T-cell (primary cell): Measurements from ENCODE around the gene MAP4K4. TPM values are rescaled to one million over a fixed set of nuclear protein-coding genes. Genes with fewer than 3 reads are reported as not detected.
"Not testable (repeated sequence)": the region's sequence is repeated elsewhere in the genome, so short reads cannot be mapped to it uniquely, and the experiment has no call there.

Experiments used
- ATAC-seq, 4 experiments: fragments of 200-7000 bp in 3 of 4; fragments of 150-1000 bp in 1 of 4; cut with Tn5 transposase; replicated peaks in 1 of 4; 1 replicate in 3 of 4; 2 replicates in 1 of 4; pipeline ENCODE4 v1.10.0; 2021; ENCODE audit warnings: moderate library complexity in 3 of 4, mild to moderate bottlenecking in 2 of 4, moderate number of reproducible peaks in 1 of 4
- CTCF ChIA-PET, 2 donors: fragments of 300-600 bp; sonication (Branson Sonifier 250); formaldehyde crosslinking; loops; one replicate each; lab custom pipeline; 2022; ENCODE audit warnings: antibody characterized with exemption in 2 of 2; lab: Charles Lee
- POLR2A ChIA-PET, 2 donors: fragments of 300-600 bp; sonication (Branson Sonifier 250); formaldehyde crosslinking; loops; one replicate each; lab custom pipeline; 2022; ENCODE audit warnings: antibody characterized with exemption in 2 of 2; lab: Charles Lee
- DNase-seq, 35 experiments: peaks; one replicate each; pipeline versions ENCODE4 v3.0.0 to v3.0.0-alpha.2; 2013 to 2023
- H3K27ac ChIP-seq: one replicate; pipeline ENCODE4 v1.5.1; 2013; ENCODE audit warnings: low read length
- H3K27me3 ChIP-seq, 2 experiments: replicated peaks in 1 of 2; 1 replicate in 1 of 2; 2 replicates in 1 of 2; pipeline versions ENCODE4 v1.6.1 to v1.7.0; 2013; ENCODE audit warnings: low read length in 1 of 2, mixed read lengths in 1 of 2; ENCODE audit not compliant: control insufficient read depth in 2 of 2, insufficient read depth in 2 of 2; ENCODE audit errors: extremely low read depth in 1 of 2
- H3K36me3 ChIP-seq, 2 donors: 1 replicate in 1 of 2; 2 replicates in 1 of 2; pipeline versions ENCODE4 v1.6.1 to v1.7.0; 2013; ENCODE audit warnings: low read length in 1 of 2; ENCODE audit not compliant: control insufficient read depth in 2 of 2, insufficient read depth in 1 of 2; ENCODE audit errors: extremely low read depth in 1 of 2
- H3K4me1 ChIP-seq, 2 experiments: 1 replicate in 1 of 2; 2 replicates in 1 of 2; pipeline versions ENCODE4 v1.6.1 to v1.7.0; 2013; ENCODE audit warnings: low read length in 2 of 2, mixed read lengths in 1 of 2; ENCODE audit not compliant: insufficient read depth in 2 of 2, control insufficient read depth in 1 of 2; ENCODE audit errors: extremely low read depth in 1 of 2
- H3K4me3 ChIP-seq, 2 donors: 1 replicate in 1 of 2; 2 replicates in 1 of 2; pipeline versions ENCODE4 v1.5.1 to v1.7.0; 2013; ENCODE audit warnings: mild to moderate bottlenecking in 2 of 2, low read length in 1 of 2, moderate library complexity in 1 of 2; ENCODE audit not compliant: control insufficient read depth in 1 of 2; ENCODE audit errors: extremely low read depth in 1 of 2
- H3K9me3 ChIP-seq: 2 replicates; pipeline ENCODE4 v1.7.0; 2013
- H3K27ac Mint-ChIP-seq, 2 donors: one replicate each; pipeline ENCODE4 v1.8.0; 2020 to 2021; ENCODE audit warnings: mild to moderate bottlenecking in 2 of 2, mixed read lengths in 2 of 2
- H3K27me3 Mint-ChIP-seq, 2 donors: one replicate each; pipeline ENCODE4 v1.8.0; 2021 to 2022; ENCODE audit warnings: mixed read lengths in 2 of 2
- H3K36me3 Mint-ChIP-seq: one replicate; pipeline ENCODE4 v1.8.0; 2021; ENCODE audit warnings: mixed read lengths
- H3K4me1 Mint-ChIP-seq, 3 donors: one replicate each; pipeline ENCODE4 v1.8.0; 2020 to 2022; ENCODE audit warnings: mixed read lengths in 3 of 3, mild to moderate bottlenecking in 1 of 3
- H3K4me3 Mint-ChIP-seq, 3 donors: one replicate each; pipeline ENCODE4 v1.8.0; 2020 to 2022; ENCODE audit warnings: mild to moderate bottlenecking in 3 of 3, mixed read lengths in 3 of 3, moderate library complexity in 3 of 3
- H3K9me3 Mint-ChIP-seq, 3 donors: one replicate each; pipeline ENCODE4 v1.8.0; 2020 to 2022; ENCODE audit warnings: mixed read lengths in 3 of 3
- WGBS: methylation state at CpG from one replicate; pipeline ENCODE4 v1.1.5; 2013; ENCODE audit warnings: missing lambda C conversion rate; ENCODE audit not compliant: insufficient coverage; 5-methylcytosine and 5-hydroxymethylcytosine counted together
- total RNA-seq, 35 experiments: library from RNA in 6 of 35; stranded (reverse) in 6 of 35; fragments of 120-200 nt in 1 of 35; gene quantifications; one replicate each; pipeline versions ENCODE4 v1.2.1 to v1.2.4 and lab custom pipeline; 2013 to 2026

Gene MAP4K4
- total RNA-seq, 5 donors from 2014 or later (not counting 1 experiment from before 2014, with no cell fraction given): 84.2 to 148 (median 93.2) TPM

DNA sequence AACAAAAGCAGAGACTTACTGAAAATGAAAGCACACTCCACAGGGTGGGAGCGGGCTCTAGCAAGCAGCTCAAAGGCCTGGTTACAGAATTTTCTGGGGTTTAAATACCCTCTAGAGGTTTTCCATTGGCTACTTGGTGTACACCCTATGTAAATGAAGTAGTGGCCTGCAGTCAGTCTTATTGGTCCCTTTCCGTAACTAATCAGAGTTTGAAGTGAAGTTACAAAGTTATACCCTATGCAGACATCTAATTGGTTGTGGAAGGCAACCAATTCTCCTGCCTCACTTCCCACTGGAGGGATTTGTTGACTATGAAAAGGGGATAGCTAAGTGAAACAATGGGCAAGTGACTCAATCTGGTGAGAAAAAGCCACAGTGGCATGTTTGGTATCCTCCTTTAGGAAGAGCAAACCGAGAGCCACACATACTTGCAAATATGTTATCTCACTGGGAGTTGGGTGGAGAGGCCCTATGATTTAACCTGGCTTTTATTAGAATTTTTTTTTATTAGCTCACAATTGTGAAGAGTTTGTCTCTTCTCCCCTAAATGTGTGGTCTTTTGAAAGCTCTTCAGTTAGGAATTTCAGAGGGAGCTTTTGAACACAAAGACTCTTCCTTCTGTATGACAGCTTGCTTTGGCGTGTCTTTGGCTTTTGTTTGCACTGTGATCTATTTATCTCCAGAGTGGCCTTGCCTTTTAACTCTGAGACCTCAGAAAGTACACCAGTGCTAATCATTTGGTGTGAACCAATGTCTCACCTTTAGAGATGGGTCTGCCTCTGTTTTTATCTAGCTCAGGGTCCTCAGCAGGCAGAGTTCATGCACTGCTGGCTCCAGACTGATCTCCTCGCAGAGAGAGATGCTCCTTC, 69.6 kb downstream of the MAP4K4 start:
- no peak for DNase-seq
- H3K9me3 ChIP-seq: no peaks in the 10 kb centered on the region
- H3K27me3 ChIP-seq: no peaks in the 10 kb centered on the region
- H3K36me3 Mint-ChIP-seq: no peaks in the 10 kb centered on the region
- ChIA-PET CTCF (interaction anchor here in 1 of 2 donors (0.7 to 1.3 kb wide), 7 partner anchors 15 to 405 kb away, joined by 3 to 4 read pairs (median 3); no protein-coding TSS in a partner anchor), POLR2A (interaction anchor here in 1 of 2 donors (0.7 kb wide), 2 partner anchors 15 to 474 kb away, joined by 4 read pairs; no protein-coding TSS in a partner anchor)
- peaks cover 91 to 94% (median 92%) of the 10 kb centered on the region in 3 donors for H3K4me1 Mint-ChIP-seq
- ATAC-seq: no peak
- peak overlapping the region in 2 of 3 donors; percentile 17 to 44 for H3K4me3 Mint-ChIP-seq
- H3K36me3 ChIP-seq: no peaks in the 10 kb centered on the region
- 100% methylated on average over 1 of the region's 5 CpGs for WGBS
- H3K27ac Mint-ChIP-seq: peak overlapping the region; percentile 81 to 85
- no peaks in the 10 kb centered on the region for H3K9me3 Mint-ChIP-seq
- peaks cover 42 to 43% of the 10 kb centered on the region in 2 experiments for H3K4me1 ChIP-seq
- H3K27me3 Mint-ChIP-seq: no peaks in the 10 kb centered on the region
- no peak overlapping the region for H3K4me3 ChIP-seq
- H3K27ac ChIP-seq: no peak overlapping the region

DNA sequence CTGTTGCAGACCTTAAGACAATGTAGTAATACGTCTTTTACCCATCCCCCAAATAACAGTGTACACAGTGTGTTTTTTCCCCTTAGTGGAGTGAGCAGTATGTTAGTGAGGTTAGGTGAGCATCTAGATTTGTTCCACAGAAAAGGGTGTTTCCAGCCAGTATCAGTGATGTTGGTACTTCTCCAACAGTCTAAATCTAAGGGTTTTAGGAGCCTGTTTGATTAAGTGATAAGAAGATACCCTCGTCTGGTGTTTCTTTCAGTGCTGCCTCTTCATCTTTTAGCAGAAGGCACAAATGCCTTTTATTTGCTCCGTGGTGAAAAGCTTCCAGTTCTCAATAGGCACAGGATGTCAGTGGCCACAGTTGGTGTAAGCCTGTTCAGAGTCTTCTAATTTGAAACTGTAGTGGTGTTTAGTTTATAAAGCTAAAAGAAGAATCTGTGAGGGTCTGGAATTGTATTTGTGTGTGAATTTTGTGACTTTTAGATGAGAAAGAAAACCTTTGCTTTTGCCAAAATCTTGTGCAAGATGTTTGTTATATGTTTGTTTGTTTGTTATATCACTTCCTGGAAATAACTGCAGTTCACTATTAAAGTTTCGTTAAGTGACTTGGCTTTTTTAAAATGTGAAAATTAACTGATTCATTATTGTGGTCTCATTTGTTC, 71.2 kb downstream of the MAP4K4 start:
- Histone ChIP-seq H3K36me3 (no peaks in the 10 kb centered on the region), H3K9me3 (no peaks in the 10 kb centered on the region), H3K4me3 (no peak overlapping the region), H3K27ac (peak overlapping the region; percentile 20), H3K4me1 (peaks cover 42 to 54% of the 10 kb centered on the region in 2 experiments), H3K27me3 (no peaks in the 10 kb centered on the region)
- ATAC-seq (peak; percentile 54 to 83 (median 68)), DNase-seq (peak in 13 of 35 experiments; percentile 3 to 45 (median 11))
- Mint-ChIP-seq H3K27ac (peak overlapping the region; percentile 53 to 75), H3K36me3 (no peaks in the 10 kb centered on the region), H3K9me3 (no peaks in the 10 kb centered on the region), H3K4me1 (peaks cover 92 to 93% (median 92%) of the 10 kb centered on the region in 3 donors), H3K27me3 (no peaks in the 10 kb centered on the region), H3K4me3 (peak overlapping the region in 2 of 3 donors; percentile 4 to 46)
- WGBS: 33% methylated on average over 3 of the region's 4 CpGs
- ChIA-PET POLR2A (no interaction called here), CTCF (interaction anchor here in 1 of 2 donors (0.7 to 1.4 kb wide), 3 partner anchors 9 to 420 kb away, joined by 3 to 4 read pairs (median 3); no protein-coding TSS in a partner anchor)

DNA sequence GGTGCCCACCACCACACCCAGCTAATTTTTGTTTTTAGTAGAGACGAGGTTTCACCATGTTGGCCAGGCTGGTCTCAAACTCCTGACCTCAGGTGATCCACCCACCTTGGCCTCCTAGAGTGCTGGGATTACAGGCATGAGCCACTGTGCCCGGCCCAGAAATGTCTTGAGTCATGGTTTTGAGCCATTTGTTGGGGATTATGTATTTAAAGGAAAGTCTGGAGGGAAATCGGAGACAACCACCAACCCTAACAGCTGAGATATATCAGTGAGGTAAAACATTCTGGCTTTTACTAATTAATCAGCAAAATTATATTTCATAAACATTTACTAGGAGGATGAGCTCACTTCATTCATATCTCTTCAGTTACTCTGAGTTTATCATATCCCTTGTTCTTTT, 72.2 kb downstream of the MAP4K4 start:
- peaks cover 44 to 65% of the 10 kb centered on the region in 2 experiments for H3K4me1 ChIP-seq

DNA sequence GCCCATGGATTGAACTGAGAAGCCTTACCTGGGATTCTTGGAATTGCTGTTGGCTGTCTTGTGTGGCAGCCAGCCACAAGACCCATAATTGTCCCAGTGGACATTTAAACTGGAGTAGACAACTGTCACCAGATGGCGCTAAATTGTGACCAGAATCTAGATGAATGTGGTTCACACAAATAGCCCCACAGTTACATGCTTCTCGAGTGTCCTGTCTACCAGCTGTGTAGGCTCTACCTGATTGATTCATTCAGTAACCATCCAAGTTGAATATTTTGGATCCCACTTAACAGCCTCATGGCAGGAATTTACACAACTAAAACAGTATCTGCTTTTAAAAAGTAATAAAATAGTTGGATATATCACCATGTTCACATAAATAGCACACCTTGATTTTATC, 73.2 kb downstream of the MAP4K4 start:
- H3K36me3 ChIP-seq: no peaks in the 10 kb centered on the region
- POLR2A ChIA-PET: interaction anchor here in 1 of 2 donors (0.5 to 0.7 kb wide), 2 partner anchors 18 to 382 kb away, joined by 5 read pairs; no protein-coding TSS in a partner anchor
- ATAC-seq: no peak
- Mint-ChIP-seq H3K27me3 (no peaks in the 10 kb centered on the region), H3K4me1 (peaks cover 92 to 94% (median 92%) of the 10 kb centered on the region in 3 donors), H3K9me3 (no peaks in the 10 kb centered on the region), H3K27ac (peak overlapping the region; percentile 9 to 31), H3K4me3 (peak overlapping the region in 1 of 3 donors; percentile 51), H3K36me3 (no peaks in the 10 kb centered on the region)
- H3K27ac ChIP-seq: no peak overlapping the region
- H3K4me1 ChIP-seq: peaks cover 54 to 70% of the 10 kb centered on the region in 2 experiments
- DNase-seq: peak in 1 of 35 experiments; percentile 42
- WGBS: no CpG with 5 or more reads among the region's 2 CpGs
- no peaks in the 10 kb centered on the region for H3K9me3 ChIP-seq
- no peaks in the 10 kb centered on the region for H3K27me3 ChIP-seq
- H3K4me3 ChIP-seq: no peak overlapping the region
- CTCF ChIA-PET: interaction anchor here in 1 of 2 donors (0.6 to 2.1 kb wide), 3 partner anchors 9 to 52 kb away, joined by 3 to 6 read pairs (median 4); no protein-coding TSS in a partner anchor

More for the DNA sequence above, 72.2 kb downstream of the MAP4K4 start:
- H3K4me3 ChIP-seq, H3K27me3 ChIP-seq, H3K36me3 Mint-ChIP-seq, H3K9me3 ChIP-seq, DNase-seq, H3K27ac Mint-ChIP-seq, POLR2A ChIA-PET, H3K9me3 Mint-ChIP-seq, H3K36me3 ChIP-seq, H3K27ac ChIP-seq, ATAC-seq, H3K27me3 Mint-ChIP-seq: not testable (repeated sequence)
- CTCF ChIA-PET: interaction anchor here (0.5 to 2.1 kb wide), 9 partner anchors 10 to 745 kb away, joined by 3 to 8 read pairs (median 4); no protein-coding TSS in a partner anchor
- WGBS: no CpG with 5 or more reads among the region's 3 CpGs
- peak overlapping the region in 1 of 3 donors; percentile 46 for H3K4me3 Mint-ChIP-seq
- H3K4me1 Mint-ChIP-seq: peaks cover 92 to 93% (median 92%) of the 10 kb centered on the region in 3 donors

DNA sequence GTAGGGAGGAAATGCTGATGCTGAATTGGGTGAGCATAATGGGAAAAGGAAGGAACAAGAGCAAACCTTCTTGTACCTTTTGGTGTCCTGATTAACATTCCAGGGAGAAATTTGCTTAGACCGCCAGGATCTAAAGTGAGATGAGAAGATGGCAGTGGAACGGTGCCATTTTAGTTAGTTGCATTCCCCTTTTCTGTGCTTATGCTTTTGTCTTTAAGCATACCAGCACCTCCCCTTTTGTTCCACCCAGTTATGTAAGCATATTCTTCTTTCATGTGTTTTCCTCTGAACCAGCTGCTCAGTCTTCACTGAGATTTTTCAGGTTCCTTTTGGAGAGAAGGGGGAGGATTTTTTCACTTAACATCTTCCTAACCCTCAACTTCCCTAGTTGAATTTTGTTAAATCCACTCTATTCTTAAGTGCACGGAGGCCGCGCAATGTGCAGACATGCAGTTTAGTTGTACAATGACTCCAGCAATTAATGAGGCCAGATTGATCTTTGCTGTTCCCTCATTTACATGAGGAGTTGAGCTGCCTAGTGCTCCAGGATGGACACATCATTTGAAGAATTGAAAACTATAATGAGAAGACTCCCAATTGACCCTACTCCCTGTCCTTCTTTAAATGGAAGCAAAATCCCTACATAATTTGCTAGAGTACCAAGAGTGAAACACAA, 73.9 kb downstream of the MAP4K4 start:
- Histone ChIP-seq H3K27me3 (no peaks in the 10 kb centered on the region), H3K9me3 (no peaks in the 10 kb centered on the region), H3K27ac (no peak overlapping the region), H3K4me1 (peaks cover 52 to 66% of the 10 kb centered on the region in 2 experiments), H3K4me3 (no peak overlapping the region), H3K36me3 (no peaks in the 10 kb centered on the region)
- H3K4me3 Mint-ChIP-seq: peak overlapping the region in 1 of 3 donors; percentile 51
- H3K27me3 Mint-ChIP-seq: no peaks in the 10 kb centered on the region
- ChIA-PET POLR2A (interaction anchor here in 1 of 2 donors (0.5 kb wide), 1 partner anchor 18 kb away, joined by 5 read pairs; no protein-coding TSS in a partner anchor), CTCF (interaction anchor here (0.6 to 2.1 kb wide), 2 partner anchors 9 to 110 kb away, joined by 5 to 6 read pairs; no protein-coding TSS in a partner anchor)
- no peaks in the 10 kb centered on the region for H3K9me3 Mint-ChIP-seq
- ATAC-seq: peak in 1 of 4 experiments; percentile 51
- no peaks in the 10 kb centered on the region for H3K36me3 Mint-ChIP-seq
- peaks cover 89 to 93% (median 92%) of the 10 kb centered on the region in 3 donors for H3K4me1 Mint-ChIP-seq
- DNase-seq: peak in 1 of 35 experiments; percentile 43
- H3K27ac Mint-ChIP-seq: peak overlapping the region; percentile 9 to 31
- no CpG with 5 or more reads among the region's 5 CpGs for WGBS
